GM18867 (cell line): Measurements from ENCODE around the gene THUMPD3.
A peak's percentile ranks its signal among the peaks of the same experiment; 100 is the strongest.

Experiments used
- ATAC-seq: cut with Tn5 transposase; IDR thresholded peaks from one replicate; pipeline ENCODE4 v1.9.1; 2021; ENCODE audit warnings: mild to moderate bottlenecking, moderate library complexity; ENCODE audit not compliant: unreplicated experiment

Gene THUMPD3

DNA sequence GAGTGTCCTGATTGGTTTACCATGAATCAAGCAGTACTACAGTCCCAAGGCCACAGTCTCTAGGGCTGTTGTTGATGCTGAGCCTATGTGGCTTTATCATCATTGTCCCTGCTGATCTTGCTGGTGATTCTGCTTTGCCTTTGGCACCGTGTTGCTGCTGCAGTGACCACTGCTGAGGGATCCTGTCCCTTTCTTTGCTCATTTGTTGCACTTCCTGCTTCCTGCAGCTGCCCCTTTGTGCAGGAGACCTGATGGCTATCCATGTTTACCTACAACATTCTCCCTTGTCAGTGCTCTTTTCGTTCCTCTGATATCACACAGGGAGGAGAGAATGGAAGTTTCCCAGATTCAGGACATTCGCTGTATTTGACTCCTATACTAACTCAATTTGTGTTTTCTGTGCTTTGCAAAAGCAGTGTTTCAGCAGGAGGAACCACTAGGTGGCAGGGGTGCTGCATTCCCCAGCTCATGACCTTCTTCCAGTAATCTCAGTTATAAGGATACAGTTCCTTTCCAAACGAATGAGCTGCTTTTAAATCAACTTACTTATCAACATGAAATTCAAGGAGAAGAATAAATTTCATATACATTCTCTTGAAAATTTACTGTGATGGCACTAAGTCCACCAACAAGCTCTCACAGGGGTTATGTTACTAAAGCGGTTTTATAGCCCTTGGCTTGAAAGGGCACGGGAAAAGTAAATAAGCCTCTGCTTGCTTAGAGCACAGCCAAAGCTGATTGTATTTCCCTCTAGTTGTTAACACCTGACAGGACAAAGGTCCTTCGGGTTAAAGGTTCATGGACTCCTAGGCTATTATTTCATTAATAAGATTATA lies 9.7 kb upstream of the THUMPD3 start:
- no peak for ATAC-seq

- ATAC-seq: no peak
Measured at GRCh38 chr3:9361691-9362388, 1.0 kb upstream of the THUMPD3 start.

GRCh38 chr3:9369508-9369907 lies 6.7 kb downstream of the THUMPD3 start:
- no peak for ATAC-seq

GRCh38 chr3:9373465-9373864 lies 10.6 kb downstream of the THUMPD3 start:
- ATAC-seq: no peak

- no peak for ATAC-seq
Measured at GRCh38 chr3:9377981-9378380, 15.1 kb downstream of the THUMPD3 start.

DNA sequence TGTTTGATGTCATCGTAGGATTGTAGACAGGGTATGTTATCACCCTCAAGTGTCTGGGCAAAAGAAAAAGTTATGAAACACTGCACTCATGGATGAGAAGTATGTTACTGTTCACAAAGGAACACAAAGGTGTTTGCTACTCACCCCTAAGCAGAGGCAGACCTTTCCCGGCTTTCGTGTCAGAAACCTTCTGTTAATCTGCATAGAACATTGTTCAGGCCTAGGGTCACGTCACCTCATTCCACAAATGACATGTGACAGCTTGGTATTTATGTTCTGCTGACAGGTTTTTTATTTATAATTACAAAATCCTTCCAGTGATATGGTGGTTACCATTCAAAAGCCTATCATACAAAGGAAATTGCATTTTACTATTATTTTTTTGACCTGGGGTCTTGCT lies 16.5 kb downstream of the THUMPD3 start:
- no peak for ATAC-seq

DNA sequence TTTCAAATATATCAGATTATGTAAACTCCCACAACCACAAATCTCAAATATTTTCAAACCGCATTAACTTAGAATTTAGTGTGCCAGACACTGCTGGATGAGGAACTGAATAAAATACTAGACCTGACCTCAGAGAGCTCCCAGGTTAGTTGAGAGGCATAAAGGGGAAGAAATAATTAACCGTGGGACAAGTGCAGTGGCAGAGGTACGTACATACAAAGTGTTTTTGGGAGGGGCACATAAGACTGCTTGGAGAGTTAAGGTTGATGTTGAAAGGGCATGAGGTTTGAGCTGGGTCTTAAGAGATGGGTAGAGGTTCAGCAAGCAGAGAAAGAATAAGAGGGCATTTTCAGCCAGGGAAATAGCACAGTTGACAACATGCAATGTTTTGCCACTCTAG lies 17.2 kb downstream of the THUMPD3 start:
- no peak for ATAC-seq

DNA sequence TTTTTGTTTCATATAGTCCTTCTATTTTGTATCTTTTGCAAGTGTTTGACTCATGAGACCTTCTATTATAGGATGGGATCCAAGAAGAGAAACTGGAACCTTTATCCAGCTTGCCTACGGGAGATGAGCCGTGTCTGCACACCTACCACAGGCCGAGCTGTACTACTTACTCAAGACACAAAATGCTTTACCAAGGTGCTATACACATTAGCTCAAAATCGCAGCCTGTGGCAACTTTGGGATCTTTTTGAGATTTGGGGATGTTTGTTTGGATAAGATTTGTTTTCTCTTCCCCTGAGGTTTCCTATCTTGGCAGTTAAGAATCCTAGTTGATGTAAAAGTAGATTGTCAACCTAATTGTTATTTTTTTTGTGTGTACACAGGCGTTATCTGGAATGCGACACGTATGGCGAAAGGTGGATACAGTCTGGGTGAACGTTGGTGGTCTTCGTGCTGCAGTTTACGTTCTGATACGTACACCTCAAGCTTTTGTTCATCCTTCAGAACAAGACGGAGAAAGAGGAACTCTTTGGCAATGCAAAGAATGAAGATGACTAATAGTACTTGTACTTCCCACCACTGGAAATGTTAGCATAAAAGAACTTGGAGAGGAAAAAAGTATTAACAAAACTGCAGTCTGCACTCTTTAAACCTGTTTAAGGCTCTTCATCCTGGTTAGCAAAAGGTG lies 21.4 kb downstream of the THUMPD3 start:
- no peak for ATAC-seq

DNA sequence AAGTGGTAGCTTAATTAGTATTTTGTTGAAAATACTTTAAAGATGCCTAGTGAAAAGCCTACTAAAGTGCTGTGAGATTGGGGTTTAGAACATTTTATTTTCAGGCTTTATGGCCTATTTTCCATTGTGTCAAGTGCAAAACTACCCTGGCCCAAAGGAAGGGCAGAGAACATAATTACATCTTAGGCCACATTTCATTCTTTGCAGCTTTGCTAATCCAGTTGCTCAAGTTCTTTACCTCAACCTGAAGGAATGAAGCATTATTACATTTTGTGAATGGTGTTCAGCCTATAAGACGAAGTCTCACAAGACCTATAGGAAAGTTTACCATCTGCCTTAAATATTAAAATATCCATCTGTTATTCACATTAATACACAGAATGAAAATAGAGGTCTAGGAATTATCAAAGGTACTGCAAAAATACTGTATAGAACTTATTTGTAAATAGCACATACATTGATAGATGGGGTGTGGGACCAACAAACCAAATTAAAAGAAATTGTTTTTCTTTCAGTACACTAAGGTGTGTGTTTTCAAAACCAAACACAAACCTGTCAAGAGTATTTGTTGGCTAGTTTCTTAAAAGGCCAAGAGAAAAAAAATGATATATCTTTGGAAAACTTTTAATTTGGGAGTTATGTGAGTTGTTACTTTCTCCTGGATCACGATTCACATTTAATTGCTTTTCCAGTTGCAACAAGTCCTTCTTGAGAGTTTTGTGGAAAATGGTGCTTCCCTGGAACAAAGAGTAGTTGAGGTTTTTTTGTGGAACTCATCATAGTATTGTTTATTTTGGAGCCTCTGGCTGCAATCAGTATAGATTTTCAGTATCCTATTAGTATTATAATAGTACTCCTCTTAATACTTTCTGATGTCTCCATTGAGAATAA lies 22.6 kb downstream of the THUMPD3 start:
- ATAC-seq: no peak

DNA sequence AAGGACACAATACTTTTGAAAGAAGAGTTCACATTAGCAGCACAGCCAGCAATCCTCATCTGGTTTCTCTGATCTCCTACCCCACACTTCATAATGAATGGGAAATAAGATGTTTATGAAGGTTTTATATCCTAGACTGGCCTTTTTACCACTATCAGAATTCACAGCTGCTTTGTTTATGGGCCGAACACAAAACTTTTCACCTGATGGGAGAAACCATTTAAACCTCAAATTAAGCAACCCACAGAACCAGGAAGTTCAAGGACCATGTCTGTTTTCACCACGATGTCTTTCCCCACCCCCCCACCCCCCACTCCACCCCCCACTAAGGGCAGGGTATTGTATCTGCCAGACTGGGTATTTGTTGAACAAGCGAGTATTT lies 23.2 kb downstream of the THUMPD3 start:
- no peak for ATAC-seq

- ATAC-seq: no peak
Measured at GRCh38 chr3:9386501-9387321, 23.9 kb downstream of the THUMPD3 start.

DNA sequence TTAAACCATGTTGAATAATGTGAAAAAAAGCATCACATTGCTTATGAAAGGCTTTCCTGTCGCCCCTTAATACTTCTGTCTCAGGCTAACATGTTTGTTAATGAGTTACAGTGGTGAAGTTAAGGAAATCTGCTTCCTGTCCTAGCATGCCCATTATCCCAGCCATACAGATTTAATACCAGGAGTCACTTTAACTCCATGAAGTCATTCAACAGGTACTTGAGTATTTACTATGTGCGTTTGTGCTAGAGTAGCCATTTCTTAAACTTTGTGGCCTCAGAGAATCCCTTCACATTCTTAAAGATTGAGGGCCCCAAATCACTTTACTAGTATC lies 24.4 kb downstream of the THUMPD3 start:
- ATAC-seq: no peak

GRCh38 chr3:9388142-9388541 lies 25.3 kb downstream of the THUMPD3 start:
- no peak for ATAC-seq

DNA sequence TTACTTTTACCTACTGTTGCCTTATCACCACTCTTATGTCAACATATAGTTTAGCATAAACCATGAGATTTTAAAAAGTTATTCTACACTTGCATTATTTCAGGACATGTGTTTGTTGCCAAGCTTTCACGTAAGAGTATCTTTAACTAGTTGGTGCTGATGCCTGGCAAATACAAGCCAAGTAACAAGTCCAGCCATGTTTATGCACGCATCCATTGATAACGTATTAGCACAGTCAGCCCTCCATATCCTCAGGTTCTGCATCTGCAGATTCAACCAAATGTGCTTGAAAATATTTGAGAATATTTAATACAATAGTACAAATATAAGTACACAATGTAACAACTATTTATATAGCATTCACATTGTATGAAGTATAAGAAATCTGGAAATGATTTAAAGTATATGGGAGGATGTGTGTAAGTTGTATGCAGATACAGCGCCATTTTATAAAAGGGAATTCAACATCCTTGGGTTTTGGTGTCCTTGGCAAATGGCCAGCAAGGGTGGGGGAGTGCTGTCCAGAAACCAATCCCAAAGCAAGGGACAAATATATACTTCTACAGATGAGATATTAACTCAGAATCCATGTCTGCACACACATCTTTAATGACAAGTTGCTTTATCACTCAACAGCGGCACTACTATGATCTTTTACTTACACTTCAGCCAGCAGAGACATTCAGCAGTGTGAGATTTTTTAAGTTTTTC lies 25.9 kb downstream of the THUMPD3 start:
- ATAC-seq: no peak

DNA sequence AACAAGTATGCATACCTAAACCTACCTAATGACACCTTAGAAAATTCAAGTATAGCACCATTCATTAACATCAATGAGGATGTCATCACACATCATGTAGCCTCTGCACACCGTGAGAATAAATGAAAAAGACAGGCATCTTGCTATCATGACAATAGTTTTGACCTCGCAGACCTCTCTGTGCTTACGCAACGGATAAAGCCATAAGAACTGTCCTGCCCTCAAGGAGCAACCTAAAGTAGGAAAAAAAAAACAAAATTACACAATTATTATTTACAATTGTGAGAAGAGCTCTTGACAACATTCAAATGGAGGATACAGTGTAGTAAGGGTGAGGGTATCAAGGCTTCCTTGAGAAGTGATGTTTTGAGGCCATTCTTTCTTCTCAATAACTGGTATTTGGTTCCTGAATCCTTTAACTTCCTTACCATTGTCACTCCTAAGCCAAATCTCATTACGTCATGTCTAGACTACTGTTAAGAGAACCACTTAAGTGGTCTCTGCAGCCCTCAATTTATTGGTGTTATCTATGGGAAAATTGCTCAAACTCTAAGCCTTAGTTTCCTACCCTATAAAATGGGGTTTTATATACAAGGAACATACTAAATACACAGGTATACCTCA lies 27.5 kb downstream of the THUMPD3 start:
- no peak for ATAC-seq

DNA sequence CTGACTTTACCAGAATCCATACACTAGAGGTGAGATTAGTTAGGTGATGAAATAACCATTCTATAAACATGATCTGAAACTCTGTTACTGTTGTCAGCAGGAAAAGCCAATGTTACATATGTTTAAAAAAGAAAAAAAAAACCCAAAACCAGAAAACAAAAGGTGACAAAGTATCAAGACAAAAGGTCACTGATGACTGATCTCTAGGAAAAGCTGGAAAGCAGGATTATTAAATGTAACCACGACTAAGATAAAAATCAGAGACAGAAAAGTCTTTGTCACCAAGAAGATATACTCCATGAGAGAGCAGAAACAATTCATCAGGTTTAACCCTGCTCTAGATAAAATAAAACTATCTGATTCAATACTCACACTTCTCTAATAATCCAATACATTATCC lies 29.2 kb downstream of the THUMPD3 start:
- no peak for ATAC-seq

GRCh38 chr3:9395570-9396300 lies 32.9 kb downstream of the THUMPD3 start:
- ATAC-seq: no peak

GRCh38 chr3:9396301-9396631 lies 33.4 kb downstream of the THUMPD3 start:
- ATAC-seq: peak; percentile 26
